PC-3 (cell line): ENCODE results near the gene CHST11. TPM values are rescaled to one million over a fixed set of nuclear protein-coding genes. Genes with fewer than 3 reads are reported as not detected.

Experiments used
- ATAC-seq: fragments of 200-7000 bp; cut with Tn5 transposase; 2 replicates; pipeline ENCODE4 v1.9.1; 2020; ENCODE audit warnings: mild to moderate bottlenecking, moderate library complexity
- BruUV-seq: library from RNA; stranded (reverse); fragments of 400-500 nt; replicated peaks from 2 replicates; lab custom pipeline; 2021; lab: Mats Ljungman, UMichigan
- CTCF ChIA-PET: fragments of 300-600 bp; sonication (Branson Sonifier 250); formaldehyde crosslinking; loops from one replicate; lab custom pipeline; 2022; ENCODE audit warnings: antibody characterized with exemption; lab: Charles Lee
- POLR2A ChIA-PET: fragments of 300-600 bp; sonication (Branson Sonifier 250); formaldehyde crosslinking; loops from one replicate; lab custom pipeline; 2022; ENCODE audit warnings: antibody characterized with exemption; ENCODE audit not compliant: unreplicated experiment; lab: Charles Lee
- DNase-seq: peaks from one replicate; pipeline ENCODE4 v3.0.0-alpha.2; 2015
- H2AFZ ChIP-seq: fragments of 300-600 bp; sonication (generic); 2 replicates; pipeline ENCODE4 v1.6.0; 2016; ENCODE audit warnings: antibody characterized with exemption, low read length
- H3F3A ChIP-seq: fragments of 300-600 bp; sonication (generic); one replicate; pipeline ENCODE4 v1.6.0; 2017; ENCODE audit warnings: antibody characterized with exemption, low read length, control low read depth, mild to moderate bottlenecking; ENCODE audit not compliant: unreplicated experiment
- H3K27ac ChIP-seq: fragments of 300-600 bp; sonication (generic); 2 replicates; pipeline ENCODE4 v1.5.1; 2016; ENCODE audit warnings: mild to moderate bottlenecking, low read length
- H3K27me3 ChIP-seq: fragments of 300-600 bp; sonication (generic); 2 replicates; pipeline ENCODE4 v1.6.1; 2016; ENCODE audit warnings: low read length, mixed read lengths
- H3K36me3 ChIP-seq: fragments of 300-600 bp; sonication (generic); 2 replicates; pipeline ENCODE4 v1.6.1; 2016; ENCODE audit warnings: low read depth, mixed run types, low read length, mixed read lengths
- H3K4me1 ChIP-seq: fragments of 300-600 bp; sonication (generic); 2 replicates; pipeline ENCODE4 v1.5.1; 2016; ENCODE audit warnings: low read length; ENCODE audit not compliant: insufficient read depth
- H3K4me2 ChIP-seq: fragments of 300-600 bp; sonication (generic); 2 replicates; pipeline ENCODE4 v1.6.0; 2016; ENCODE audit warnings: low read length
- H3K4me3 ChIP-seq: fragments of 300-600 bp; sonication (generic); 2 replicates; pipeline ENCODE4 v1.5.1; 2016; ENCODE audit warnings: mild to moderate bottlenecking, low read length, mixed read lengths
- H3K79me2 ChIP-seq: fragments of 300-600 bp; sonication (generic); 2 replicates; pipeline ENCODE4 v1.6.1; 2017; ENCODE audit warnings: low read length, mixed read lengths
- H3K9ac ChIP-seq: fragments of 300-600 bp; sonication (generic); 2 replicates; pipeline ENCODE4 v1.6.0; 2016; ENCODE audit warnings: mild to moderate bottlenecking, low read length
- H3K9me2 ChIP-seq: fragments of 300-600 bp; sonication (generic); replicated peaks from 2 replicates; pipeline ENCODE4 v1.6.1; 2016; ENCODE audit warnings: mixed run types, low read length, mixed read lengths
- H3K9me3 ChIP-seq: fragments of 300-600 bp; sonication (generic); 2 replicates; pipeline ENCODE4 v1.6.1; 2016; ENCODE audit warnings: low read length, mixed read lengths
- H4K20me1 ChIP-seq: fragments of 300-600 bp; sonication (generic); 2 replicates; pipeline ENCODE4 v1.6.1; 2016; ENCODE audit warnings: low read length, mixed read lengths
- EZH2 ChIP-seq: fragments of 300-600 bp; sonication (generic); IDR thresholded peaks from one replicate; pipeline ENCODE4 v1.6.1; 2017; ENCODE audit warnings: antibody characterized with exemption, mild to moderate bottlenecking, low read length; ENCODE audit not compliant: unreplicated experiment
- EZH2phosphoT487 ChIP-seq: fragments of 300-600 bp; sonication (generic); IDR thresholded peaks from 2 replicates; pipeline ENCODE4 v1.6.1; 2018; ENCODE audit warnings: mild to moderate bottlenecking, antibody characterized with exemption, low read length, borderline replicate concordance
- intact Hi-C: fragments of 100-400 bp; cut with micrococcal nuclease; formaldehyde crosslinking; loops from 2 replicates; pipeline ENCODE4 v1.9.0; 2023
- total RNA-seq: library from RNA; depleted of rRNA; stranded (reverse); fragments of >200 nt; gene quantifications from 2 replicates; pipeline ENCODE4 v1.2.3, GENCODE V29; 2014
- TF ChIP-seq, protein P1 (sequence below): fragments of 300-600 bp; sonication (generic); conservative IDR thresholded peaks from 2 replicates; pipeline ENCODE4 v1.5.1; 2017; ENCODE audit warnings: antibody characterized with exemption, low read depth, mild to moderate bottlenecking, low read length

Gene CHST11
- total RNA-seq, 1 experiment from 2014 or later: 53.5 TPM

DNA sequence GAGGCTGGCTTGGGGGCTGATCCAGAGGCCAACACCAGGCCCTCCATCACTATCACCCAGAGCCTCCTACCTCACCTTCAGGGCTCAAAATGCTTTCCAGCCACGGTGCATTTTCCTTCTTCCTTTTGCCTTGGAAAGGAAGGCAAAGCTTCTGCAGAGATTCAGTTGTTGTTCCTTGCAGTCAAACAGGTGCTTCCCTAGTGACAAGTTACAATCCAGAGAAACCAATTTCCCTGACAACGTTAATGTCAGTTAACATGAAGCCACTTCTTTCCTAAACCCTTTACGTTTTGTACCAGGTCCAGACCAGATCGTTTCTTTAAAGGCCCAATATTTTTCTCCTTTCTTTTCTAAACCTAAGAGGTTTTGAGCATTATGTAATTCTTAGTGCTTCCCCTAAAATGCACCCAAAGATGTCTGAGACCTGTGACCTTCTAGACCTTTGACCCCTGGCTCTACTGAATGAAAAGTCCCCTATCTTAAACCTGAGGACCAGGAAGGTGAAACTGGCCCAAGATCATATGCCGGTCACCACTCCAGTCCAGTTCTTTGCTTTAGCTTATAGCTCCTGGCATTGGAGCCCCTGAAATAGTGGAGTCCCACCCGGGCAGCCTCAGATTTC is 289.8 kb downstream of the CHST11 start:
- TF ChIP-seq EZH2: no peak
- Histone ChIP-seq H3K9me3 (no peaks in the 10 kb centered on the region), H3K79me2 (no peaks in the 10 kb centered on the region), H4K20me1 (no peaks in the 10 kb centered on the region), H3F3A (no peaks in the 10 kb centered on the region), H3K9ac (no peak overlapping the region), H3K27ac (no peak overlapping the region), H3K9me2 (no peaks in the 10 kb centered on the region), H3K36me3 (no peaks in the 10 kb centered on the region), H3K4me1 (no peaks in the 10 kb centered on the region), H3K4me3 (no peak overlapping the region), H3K4me2 (no peak overlapping the region), H3K27me3 (no peaks in the 10 kb centered on the region), H2AFZ (no peak overlapping the region)
- ChIA-PET CTCF (no interaction called here), POLR2A (interaction anchor here (0.6 kb wide), 1 partner anchor 178 kb away, joined by 3 read pairs; no protein-coding TSS in a partner anchor)
- BruUV-seq: no TSS peak
- intact Hi-C loops: no loop called here
- no peak for DNase-seq
- ATAC-seq: no peak

DNA sequence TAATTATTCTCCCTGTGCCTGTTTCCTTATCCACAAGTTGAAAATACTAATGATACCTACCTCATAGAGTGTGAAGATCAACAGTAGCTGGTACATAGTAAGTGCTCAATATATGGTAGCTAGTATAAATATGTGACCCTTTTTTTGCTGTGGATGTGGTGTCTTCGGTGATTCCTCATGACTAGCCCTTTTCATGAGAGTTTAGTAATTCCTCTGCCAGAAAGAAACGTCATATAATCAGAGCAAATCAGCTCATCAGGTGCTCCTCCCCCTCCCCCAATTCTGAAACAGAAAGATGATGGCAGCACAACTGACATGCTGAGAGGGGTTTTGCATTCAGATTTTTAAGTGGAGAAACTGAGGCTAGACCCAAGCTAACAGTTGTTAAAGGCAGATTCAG is 290.6 kb downstream of the CHST11 start:
- ChIA-PET POLR2A (no interaction called here), CTCF (interaction anchor here (0.7 kb wide), 1 partner anchor 242 kb away, joined by 3 read pairs; no protein-coding TSS in a partner anchor)
- H3K4me3 ChIP-seq: no peak overlapping the region
- no peak overlapping the region for H3K9ac ChIP-seq
- H3F3A ChIP-seq: no peaks in the 10 kb centered on the region
- ATAC-seq (no peak), DNase-seq (no peak)
- H3K4me2 ChIP-seq: no peak overlapping the region
- H3K4me1 ChIP-seq: no peaks in the 10 kb centered on the region
- TF ChIP-seq EZH2phosphoT487 (no peak), EZH2 (no peak)
- TF ChIP-seq, protein P1, sequence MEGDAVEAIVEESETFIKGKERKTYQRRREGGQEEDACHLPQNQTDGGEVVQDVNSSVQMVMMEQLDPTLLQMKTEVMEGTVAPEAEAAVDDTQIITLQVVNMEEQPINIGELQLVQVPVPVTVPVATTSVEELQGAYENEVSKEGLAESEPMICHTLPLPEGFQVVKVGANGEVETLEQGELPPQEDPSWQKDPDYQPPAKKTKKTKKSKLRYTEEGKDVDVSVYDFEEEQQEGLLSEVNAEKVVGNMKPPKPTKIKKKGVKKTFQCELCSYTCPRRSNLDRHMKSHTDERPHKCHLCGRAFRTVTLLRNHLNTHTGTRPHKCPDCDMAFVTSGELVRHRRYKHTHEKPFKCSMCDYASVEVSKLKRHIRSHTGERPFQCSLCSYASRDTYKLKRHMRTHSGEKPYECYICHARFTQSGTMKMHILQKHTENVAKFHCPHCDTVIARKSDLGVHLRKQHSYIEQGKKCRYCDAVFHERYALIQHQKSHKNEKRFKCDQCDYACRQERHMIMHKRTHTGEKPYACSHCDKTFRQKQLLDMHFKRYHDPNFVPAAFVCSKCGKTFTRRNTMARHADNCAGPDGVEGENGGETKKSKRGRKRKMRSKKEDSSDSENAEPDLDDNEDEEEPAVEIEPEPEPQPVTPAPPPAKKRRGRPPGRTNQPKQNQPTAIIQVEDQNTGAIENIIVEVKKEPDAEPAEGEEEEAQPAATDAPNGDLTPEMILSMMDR: no peak
- no peaks in the 10 kb centered on the region for H3K79me2 ChIP-seq
- no peaks in the 10 kb centered on the region for H4K20me1 ChIP-seq
- H3K27ac ChIP-seq: no peak overlapping the region
- no TSS peak for BruUV-seq
- H3K9me3 ChIP-seq: no peaks in the 10 kb centered on the region
- no peak overlapping the region for H2AFZ ChIP-seq
- intact Hi-C loops: no loop called here
- no peaks in the 10 kb centered on the region for H3K9me2 ChIP-seq
- no peaks in the 10 kb centered on the region for H3K27me3 ChIP-seq
- no peaks in the 10 kb centered on the region for H3K36me3 ChIP-seq

DNA sequence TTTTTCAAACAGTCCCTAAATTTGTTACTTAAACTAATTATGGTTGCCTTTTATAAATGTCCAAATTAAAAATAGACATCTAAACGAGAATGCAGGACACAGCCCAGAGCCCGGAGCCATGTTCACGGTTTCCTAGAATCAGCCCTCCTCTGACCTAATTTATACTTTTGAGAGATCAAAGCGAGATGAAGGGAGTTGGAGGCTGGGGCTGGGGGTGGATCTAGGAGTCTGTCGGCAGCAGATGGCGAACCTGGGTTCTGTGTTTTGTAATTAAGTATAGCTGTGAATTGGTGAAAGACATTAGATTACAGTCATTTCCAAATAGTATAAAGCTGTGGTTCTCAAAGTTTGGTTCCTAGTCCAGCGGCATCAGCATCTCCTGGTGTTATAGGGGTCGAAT is 291.2 kb downstream of the CHST11 start:
- intact Hi-C loops: no loop called here
- Histone ChIP-seq H3K4me1 (no peaks in the 10 kb centered on the region), H3K27ac (no peak overlapping the region)

More for the DNA sequence above, 291.2 kb downstream of the CHST11 start:
- Histone ChIP-seq H3K27me3 (no peaks in the 10 kb centered on the region), H3K9ac (no peak overlapping the region), H2AFZ (no peak overlapping the region), H3K9me2 (no peaks in the 10 kb centered on the region), H3K79me2 (no peaks in the 10 kb centered on the region), H3K4me3 (no peak overlapping the region), H3K9me3 (no peaks in the 10 kb centered on the region), H3F3A (no peaks in the 10 kb centered on the region), H3K36me3 (no peaks in the 10 kb centered on the region), H3K4me2 (no peak overlapping the region), H4K20me1 (no peaks in the 10 kb centered on the region)
- ATAC-seq: no peak
- no TSS peak for BruUV-seq
- no peak for DNase-seq
- POLR2A ChIA-PET: no interaction called here
- TF ChIP-seq EZH2 (no peak), EZH2phosphoT487 (no peak)
- TF ChIP-seq, protein P1: no peak
- CTCF ChIA-PET: interaction anchor here (0.7 kb wide), 1 partner anchor 242 kb away, joined by 3 read pairs; no protein-coding TSS in a partner anchor
